Gastroesophageal sphincter (tissue), 4 donors: Measurements from ENCODE around the gene MAPK8IP3. TPM values are rescaled to one million over a fixed set of nuclear protein-coding genes. Genes with fewer than 3 reads are reported as not detected.
"Not testable (repeated sequence)": the region's sequence is repeated elsewhere in the genome, so short reads cannot be mapped to it uniquely, and the experiment has no call there.

Experiments
- ATAC-seq: fragments of 150-250 bp; one replicate; pipeline ENCODE4 v1.9.1; 2016; ENCODE audit warnings: mild to moderate bottlenecking, moderate library complexity
- H3K27ac ChIP-seq, 4 donors: fragments of 200-600 bp; sonication (generic) in 3 of 4; 1 replicate in 3 of 4; 2 replicates in 1 of 4; pipeline ENCODE4 v1.5.1; 2016 to 2019
- H3K27me3 ChIP-seq: fragments of 200-600 bp; sonication (generic); one replicate; pipeline ENCODE4 v1.5.1; 2019
- H3K36me3 ChIP-seq, 2 donors: fragments of 200-600 bp; sonication (generic); one replicate each; pipeline ENCODE4 v1.5.1; 2019; ENCODE audit warnings: control low read depth in 1 of 2
- H3K4me1 ChIP-seq, 3 donors: fragments of 200-600 bp; sonication (generic); 1 replicate in 2 of 3; 2 replicates in 1 of 3; pipeline ENCODE4 v1.5.1; 2016 to 2019; ENCODE audit warnings: control low read depth in 2 of 3
- H3K4me3 ChIP-seq, 2 donors: fragments of 200-600 bp; sonication (generic); one replicate each; pipeline ENCODE4 v1.5.1; 2019; ENCODE audit warnings: mild to moderate bottlenecking in 1 of 2, moderate library complexity in 1 of 2
- H3K9me3 ChIP-seq, 3 donors: fragments of 200-600 bp; sonication (generic); one replicate each; pipeline ENCODE4 v1.5.1; 2017 to 2019; ENCODE audit warnings: control low read depth in 2 of 3
- EP300 ChIP-seq: sonication (generic); formaldehyde crosslinking; IDR thresholded peaks from one replicate; pipeline ENCODE4 v1.6.1; 2017; ENCODE audit warnings: antibody characterized with exemption, mild to moderate bottlenecking
- POLR2A ChIP-seq, 2 donors: fragments of 450-650 bp; IDR thresholded peaks; one replicate each; pipeline ENCODE4 v1.6.1; 2017; ENCODE audit warnings: antibody characterized with exemption in 2 of 2, mild to moderate bottlenecking in 2 of 2, moderate library complexity in 1 of 2
- POLR2AphosphoS5 ChIP-seq: sonication (generic); formaldehyde crosslinking; IDR thresholded peaks from one replicate; pipeline ENCODE4 v1.6.1; 2017; ENCODE audit warnings: antibody characterized with exemption
- WGBS, 2 donors: methylation state at CpG; one replicate each; pipeline ENCODE4 v1.1.5; 2018; ENCODE audit warnings: low coverage in 1 of 2; 5-methylcytosine and 5-hydroxymethylcytosine counted together
- total RNA-seq, 4 donors: library from RNA; depleted of rRNA; stranded (reverse); fragments of >200 nt; gene quantifications; one replicate each; pipeline ENCODE4 v1.1.0, GENCODE V29; 2016
- TF ChIP-seq, protein P1 (sequence below), 4 experiments: fragments of 200-600 bp in 2 of 4; fragments of 450-650 bp in 2 of 4; sonication (generic) in 1 of 4; IDR thresholded peaks; one replicate each; pipeline ENCODE4 v1.5.1; 2017 to 2019; ENCODE audit warnings: antibody characterized with exemption in 4 of 4, mild to moderate bottlenecking in 2 of 4, moderate library complexity in 2 of 4

Gene MAPK8IP3
- total RNA-seq, 4 donors from 2014 or later = 12.0 to 66.8 (median 33.1) TPM

DNA sequence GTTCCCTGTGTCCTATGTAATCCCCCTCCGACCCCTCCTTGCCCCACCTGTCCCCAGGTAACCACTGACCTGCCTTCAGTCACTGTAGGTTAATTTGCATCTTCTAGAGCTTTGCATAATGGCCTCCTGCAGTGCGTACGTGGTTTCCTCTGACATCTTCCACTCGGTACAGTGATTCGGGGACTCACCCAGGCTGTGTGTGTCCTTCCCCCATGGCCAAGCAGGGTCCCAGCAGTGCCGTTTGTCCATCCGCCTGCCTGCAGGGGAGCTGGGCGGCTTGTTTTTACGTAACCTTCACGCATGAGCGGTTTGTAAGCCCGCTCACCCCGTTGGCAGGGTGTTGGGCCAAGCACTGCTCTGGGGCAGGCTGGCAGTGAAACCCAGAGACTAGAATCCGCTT is 7.9 kb downstream of the MAPK8IP3 start:
- Histone ChIP-seq H3K9me3 (no peaks in the 10 kb centered on the region), H3K27ac (no peak overlapping the region), H3K27me3 (no peaks in the 10 kb centered on the region), H3K36me3 (peaks cover 0 to 14% of the 10 kb centered on the region in 2 donors), H3K4me1 (peaks cover 0 to 66% (median 4%) of the 10 kb centered on the region in 3 donors), H3K4me3 (no peak overlapping the region)
- no peak for ATAC-seq
- WGBS, 2 donors = 79 to 80% methylated on average over 9 to 12 of the region's 14 CpGs
- TF ChIP-seq POLR2AphosphoS5 (no peak), POLR2A (IDR thresholded peaks at IDR 0.05) (no peak), EP300 (no peak)
- TF ChIP-seq, protein P1, sequence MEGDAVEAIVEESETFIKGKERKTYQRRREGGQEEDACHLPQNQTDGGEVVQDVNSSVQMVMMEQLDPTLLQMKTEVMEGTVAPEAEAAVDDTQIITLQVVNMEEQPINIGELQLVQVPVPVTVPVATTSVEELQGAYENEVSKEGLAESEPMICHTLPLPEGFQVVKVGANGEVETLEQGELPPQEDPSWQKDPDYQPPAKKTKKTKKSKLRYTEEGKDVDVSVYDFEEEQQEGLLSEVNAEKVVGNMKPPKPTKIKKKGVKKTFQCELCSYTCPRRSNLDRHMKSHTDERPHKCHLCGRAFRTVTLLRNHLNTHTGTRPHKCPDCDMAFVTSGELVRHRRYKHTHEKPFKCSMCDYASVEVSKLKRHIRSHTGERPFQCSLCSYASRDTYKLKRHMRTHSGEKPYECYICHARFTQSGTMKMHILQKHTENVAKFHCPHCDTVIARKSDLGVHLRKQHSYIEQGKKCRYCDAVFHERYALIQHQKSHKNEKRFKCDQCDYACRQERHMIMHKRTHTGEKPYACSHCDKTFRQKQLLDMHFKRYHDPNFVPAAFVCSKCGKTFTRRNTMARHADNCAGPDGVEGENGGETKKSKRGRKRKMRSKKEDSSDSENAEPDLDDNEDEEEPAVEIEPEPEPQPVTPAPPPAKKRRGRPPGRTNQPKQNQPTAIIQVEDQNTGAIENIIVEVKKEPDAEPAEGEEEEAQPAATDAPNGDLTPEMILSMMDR (IDR thresholded peaks at IDR 0.05) = no peak

DNA sequence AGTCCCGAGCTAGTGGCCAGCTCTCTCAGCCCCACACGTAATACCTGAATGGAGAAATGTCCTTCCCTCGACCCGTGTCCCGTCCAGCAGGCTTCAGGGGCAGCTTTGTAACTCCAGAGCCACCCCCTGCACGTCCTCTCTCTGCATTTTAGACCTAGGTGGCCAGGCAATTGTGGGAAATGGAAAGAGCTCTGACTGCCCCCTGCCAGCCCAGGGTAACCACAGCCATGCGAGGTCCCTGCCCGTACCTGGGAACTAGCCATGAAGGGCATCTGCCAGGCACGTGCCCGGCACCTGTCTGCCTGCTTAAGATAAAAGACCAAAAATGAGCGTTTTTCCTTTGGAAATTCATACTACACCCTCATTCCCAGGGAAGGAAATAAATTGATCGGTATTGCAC is 9.2 kb downstream of the MAPK8IP3 start:
- peaks cover 0 to 14% of the 10 kb centered on the region in 2 donors for H3K36me3 ChIP-seq
- 96 to 98% methylated on average over 6 to 8 of the region's 12 CpGs for WGBS, 2 donors
- H3K9me3 ChIP-seq = no peaks in the 10 kb centered on the region
- no peak for ATAC-seq
- H3K4me3 ChIP-seq = no peak overlapping the region
- TF ChIP-seq POLR2AphosphoS5 = no peak
- TF ChIP-seq EP300 = no peak
- TF ChIP-seq POLR2A (IDR thresholded peaks at IDR 0.05) = no peak
- TF ChIP-seq, protein P1 (IDR thresholded peaks at IDR 0.05) = no peak
- H3K27me3 ChIP-seq = no peaks in the 10 kb centered on the region
- no peak overlapping the region for H3K27ac ChIP-seq
- H3K4me1 ChIP-seq = peaks cover 0 to 54% (median 4%) of the 10 kb centered on the region in 3 donors

DNA sequence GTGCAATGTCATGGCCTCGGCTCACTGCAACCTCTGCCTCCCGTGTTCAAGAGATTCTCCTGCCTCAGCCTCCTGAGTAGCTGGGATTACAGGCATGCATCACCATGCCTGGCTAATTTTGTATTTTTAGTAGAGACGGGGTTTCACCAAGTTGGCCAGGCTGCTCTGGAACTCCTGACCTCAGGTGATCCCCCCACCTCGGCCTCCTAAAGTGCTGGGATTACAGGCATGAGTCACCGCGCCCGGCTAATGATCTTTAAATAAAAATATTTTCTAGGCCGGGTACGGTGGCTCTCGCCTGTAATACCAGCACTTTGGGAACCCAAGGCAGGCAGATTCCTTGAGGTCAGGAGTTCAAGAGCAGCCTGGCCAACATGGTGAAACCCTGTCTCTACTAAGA is 12.2 kb downstream of the MAPK8IP3 start:
- H3K4me3 ChIP-seq, ATAC-seq, H3K27ac ChIP-seq, H3K27me3 ChIP-seq, H3K9me3 ChIP-seq: not testable (repeated sequence)
- peaks cover 0 to 14% of the 10 kb centered on the region in 2 donors for H3K36me3 ChIP-seq
- WGBS, 2 donors = 100% methylated on average over 2 of the region's 10 CpGs; no CpG with 5 or more reads in 1 of the 2 donors
- peaks cover 0 to 58% (median 9%) of the 10 kb centered on the region in 3 donors for H3K4me1 ChIP-seq

DNA sequence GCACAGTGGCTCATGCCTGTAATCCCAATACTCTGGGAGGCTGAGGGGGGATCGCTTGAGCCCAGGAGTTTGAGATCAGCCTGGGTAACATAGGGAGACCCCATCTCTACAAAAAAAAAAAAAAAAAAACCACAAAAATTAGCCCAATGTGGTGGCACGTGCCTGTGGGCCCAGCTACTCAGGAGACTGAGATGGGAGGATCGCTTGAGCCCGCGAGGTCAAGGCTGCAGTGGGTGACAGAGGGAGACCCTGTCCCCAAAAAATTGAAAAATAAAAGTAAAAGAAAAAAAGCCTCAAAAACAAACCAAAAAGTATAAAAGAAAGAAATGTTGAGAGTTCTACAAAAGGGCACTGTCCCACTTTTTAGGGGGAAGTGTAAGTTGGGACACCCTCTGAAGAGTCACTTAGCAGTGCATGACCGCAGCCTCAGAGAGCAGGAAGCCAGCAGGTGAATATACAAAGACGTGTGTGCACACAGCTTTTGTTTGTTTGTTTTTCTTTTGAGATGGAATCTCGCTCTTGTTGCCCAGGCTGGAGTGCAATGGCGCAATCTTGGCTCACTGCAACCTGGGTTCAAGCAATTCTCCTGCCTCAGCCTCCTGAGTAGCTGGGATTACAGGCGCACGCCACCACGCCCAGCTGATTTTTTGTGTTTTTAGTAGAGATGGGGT is 13.7 kb downstream of the MAPK8IP3 start:
- Histone ChIP-seq H3K36me3 (peaks cover 0 to 13% of the 10 kb centered on the region in 2 donors), H3K4me1 (peaks cover 0 to 58% (median 9%) of the 10 kb centered on the region in 3 donors)
- not testable (repeated sequence) for H3K9me3 ChIP-seq, ATAC-seq, H3K27me3 ChIP-seq, H3K27ac ChIP-seq, H3K4me3 ChIP-seq
- 88 to 96% methylated on average over 11 to 12 of the region's 12 CpGs for WGBS, 2 donors

DNA sequence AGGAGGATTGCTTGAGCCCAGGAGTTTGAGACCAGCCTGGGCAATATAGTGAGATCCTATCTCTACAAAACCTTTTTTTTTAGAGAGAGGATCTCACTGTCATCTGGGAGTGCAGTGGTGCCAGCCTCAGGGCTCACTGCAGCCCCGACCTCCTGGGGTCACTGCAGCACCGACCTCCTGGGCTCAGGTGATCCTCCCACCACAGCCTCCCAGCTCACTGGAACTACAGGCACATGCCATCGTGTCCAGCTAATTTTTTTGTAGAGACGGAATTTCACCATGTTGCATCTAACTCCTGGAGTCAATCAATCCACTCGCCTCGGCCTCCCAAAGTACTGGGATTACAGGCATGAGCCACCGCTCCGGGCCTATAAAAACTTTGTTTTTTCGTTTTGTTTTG is 15.4 kb downstream of the MAPK8IP3 start:
- peaks cover 0 to 53% (median 9%) of the 10 kb centered on the region in 3 donors for H3K4me1 ChIP-seq
- H3K27me3 ChIP-seq = no peaks in the 10 kb centered on the region
- TF ChIP-seq, protein P1 (IDR thresholded peaks at IDR 0.05) = no peak
- TF ChIP-seq EP300 = no peak
- TF ChIP-seq POLR2A (IDR thresholded peaks at IDR 0.05) = no peak
- no peak for TF ChIP-seq POLR2AphosphoS5
- H3K9me3 ChIP-seq = no peaks in the 10 kb centered on the region
- peaks cover 0 to 23% of the 10 kb centered on the region in 2 donors for H3K36me3 ChIP-seq
- H3K27ac ChIP-seq = peak overlapping the region in 2 of 4 donors; percentile 58 to 71
- H3K4me3 ChIP-seq = no peak overlapping the region
- no peak for ATAC-seq
- WGBS, 2 donors = 80% methylated on average over 8 of the region's 9 CpGs; no CpG with 5 or more reads in 1 of the 2 donors
